Left lobe of liver (tissue), 2 donors: ENCODE data around the gene DLEC1. TPM values are rescaled to one million over a fixed set of nuclear protein-coding genes. Genes with fewer than 3 reads are reported as not detected.
"Not testable (repeated sequence)": the region's sequence is repeated elsewhere in the genome, so short reads cannot be mapped to it uniquely, and the experiment has no call there.

ENCODE experiments used
- ATAC-seq: fragments of 200-7000 bp; cut with Tn5 transposase; one replicate; pipeline ENCODE4 v1.9.1; 2020; ENCODE audit warnings: mild to moderate bottlenecking, moderate library complexity
- DNase-seq: peaks from one replicate; pipeline ENCODE4 v3.0.0-alpha.2; 2020; ENCODE audit warnings: low spot score
- total RNA-seq: library from RNA; stranded (reverse); gene quantifications from one replicate; pipeline ENCODE4 v1.2.1, GENCODE V29; 2021
- donor health status: DM: no; HTN: no; CAD: no; lungs with moderate emphysema.
- donor health status: DM: no; HTN: yes; CAD: no.

DLEC1 gene
- total RNA-seq, 1 donor from 2014 or later: 0.05 TPM

DNA sequence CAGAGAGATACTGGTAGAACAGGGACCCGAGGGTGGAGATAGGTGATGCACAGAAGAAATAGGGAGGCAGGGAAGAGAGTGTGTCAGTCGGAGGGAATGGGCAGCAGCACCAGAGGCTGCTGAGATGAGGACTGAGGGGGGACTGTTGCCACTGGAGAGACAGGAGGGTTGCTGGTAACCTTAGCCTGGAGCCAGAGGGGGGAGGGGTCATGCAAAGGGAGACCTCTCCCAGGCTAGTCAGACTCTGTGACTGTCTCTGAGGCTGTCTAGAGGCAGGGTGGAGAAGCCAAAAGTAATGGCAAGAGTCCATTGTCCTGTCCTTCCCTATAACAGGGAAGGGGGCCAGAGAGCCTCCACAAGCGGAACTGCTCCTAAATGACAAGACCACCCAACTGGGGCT lies 2.1 kb upstream of the DLEC1 start:
- ATAC-seq (no peak), DNase-seq (no peak)

DNA sequence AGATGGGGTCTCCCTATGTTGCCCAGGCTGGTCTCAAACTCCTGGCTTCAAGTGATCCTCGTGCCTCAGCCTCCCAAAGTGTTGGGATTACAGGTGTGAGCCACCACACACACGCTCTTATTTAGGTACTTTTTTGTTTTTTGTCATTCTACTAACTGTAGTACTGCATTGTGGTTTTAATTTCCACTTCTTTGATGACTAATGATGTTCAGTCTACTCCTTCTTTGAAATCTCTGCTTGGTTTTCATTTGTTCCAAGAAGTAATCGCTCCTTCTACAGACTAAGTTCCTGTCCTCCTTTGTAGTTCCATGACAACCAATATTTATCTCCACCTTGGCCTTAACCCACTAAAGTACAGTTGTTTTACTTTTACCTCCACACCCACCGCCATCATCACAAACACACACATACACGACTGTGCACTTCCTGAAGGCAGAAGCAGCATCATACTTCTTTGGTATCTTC lies 529 bp upstream of the DLEC1 start:
- ATAC-seq (no peak), DNase-seq (no peak)

DNA sequence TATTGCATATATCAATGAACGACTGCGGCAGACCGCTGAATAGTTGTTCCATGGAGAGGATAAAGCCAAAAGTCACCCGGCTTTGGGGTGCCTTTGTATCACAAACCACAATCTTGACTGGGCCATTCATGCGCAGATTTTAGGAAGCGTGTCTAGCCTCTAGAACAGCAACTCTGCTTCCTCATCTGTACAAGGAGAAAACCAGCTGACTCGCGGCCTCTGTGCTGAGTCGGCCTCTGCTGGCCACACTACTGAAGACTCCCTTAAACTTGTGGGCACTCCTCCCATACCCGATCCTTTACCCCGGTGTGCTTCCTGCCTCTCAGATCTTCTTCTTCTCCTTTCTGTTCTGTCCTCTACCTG lies 872 bp downstream of the DLEC1 start:
- peak; percentile 50 for DNase-seq
- peak; percentile 76 for ATAC-seq

DNA sequence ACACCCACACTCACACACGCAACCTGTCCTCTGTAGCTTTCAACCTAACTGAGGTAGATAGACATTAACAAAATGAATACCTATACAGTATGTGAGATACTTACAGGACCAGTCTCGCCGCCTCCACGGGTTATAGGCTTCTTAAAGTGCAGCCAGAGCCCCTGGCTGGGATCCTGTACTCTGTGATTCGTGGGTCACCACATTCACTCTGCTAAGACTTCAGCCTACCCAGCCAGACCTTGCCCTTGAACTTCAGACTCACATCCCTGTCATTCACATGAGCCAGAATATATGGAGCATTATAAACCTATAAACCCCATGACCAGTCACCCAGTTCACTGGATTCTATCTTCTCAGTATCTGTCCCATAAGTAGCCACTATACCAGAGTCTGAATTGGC lies 1.4 kb downstream of the DLEC1 start:
- DNase-seq (no peak), ATAC-seq (no peak)

DNA sequence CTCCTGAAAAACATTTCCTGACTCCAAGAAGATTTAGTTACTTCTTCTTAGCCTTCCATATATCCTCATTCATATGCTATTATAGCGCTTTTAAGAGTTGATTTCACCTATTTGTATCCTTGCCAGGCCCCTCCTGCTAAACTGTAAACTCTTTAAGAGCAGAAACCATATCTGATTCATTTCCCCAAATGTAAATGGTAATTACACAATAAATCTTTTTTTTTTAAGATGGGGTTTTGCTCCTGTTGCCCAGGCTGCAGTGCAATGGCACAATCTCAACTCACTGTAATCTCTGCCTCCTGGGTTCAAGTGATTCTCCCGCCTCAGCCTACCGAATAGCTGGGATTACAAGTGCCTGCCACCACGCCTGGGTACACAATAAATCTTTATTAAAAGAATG lies 4.5 kb downstream of the DLEC1 start:
- DNase-seq (no peak), ATAC-seq (no peak)

DNA sequence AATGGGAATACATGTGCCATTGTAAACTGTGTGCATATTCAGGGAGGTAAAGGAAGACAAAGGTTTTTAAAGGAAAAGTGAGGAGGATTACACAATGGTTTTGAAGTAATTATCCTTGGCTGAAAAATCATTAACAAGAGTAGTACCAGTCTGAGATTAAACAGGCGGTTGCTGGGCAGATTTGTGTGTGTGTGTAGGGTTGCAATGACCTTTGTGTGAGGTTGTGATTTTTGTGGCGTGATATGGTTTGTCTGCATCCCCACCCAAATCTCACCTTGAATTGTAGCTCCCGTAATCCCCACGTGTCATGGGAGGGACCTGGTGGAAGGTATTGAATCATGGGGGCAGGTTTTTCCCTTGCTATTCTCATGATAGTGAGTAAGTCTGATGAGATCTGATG lies 7.0 kb downstream of the DLEC1 start:
- ATAC-seq (no peak), DNase-seq (no peak)

DNA sequence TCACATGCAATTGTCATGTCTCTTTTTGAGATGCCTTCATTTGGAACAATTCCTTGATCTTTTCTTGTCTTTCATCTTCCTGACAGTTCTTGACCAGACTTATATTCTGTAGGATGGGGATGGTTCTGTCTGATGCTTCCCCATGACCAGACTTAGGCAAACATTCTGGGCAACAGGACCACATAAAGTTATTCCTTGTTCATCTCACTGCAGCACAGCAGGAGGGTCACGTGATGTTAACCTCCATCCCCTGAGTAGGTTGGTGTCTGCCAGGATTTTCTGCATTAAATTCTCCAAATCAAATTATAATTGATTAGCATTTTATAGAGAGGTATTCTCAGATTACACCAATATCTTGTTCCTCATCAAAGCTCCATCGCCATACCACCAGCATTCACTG lies 7.8 kb downstream of the DLEC1 start:
- no peak for DNase-seq
- ATAC-seq: no peak

DNA sequence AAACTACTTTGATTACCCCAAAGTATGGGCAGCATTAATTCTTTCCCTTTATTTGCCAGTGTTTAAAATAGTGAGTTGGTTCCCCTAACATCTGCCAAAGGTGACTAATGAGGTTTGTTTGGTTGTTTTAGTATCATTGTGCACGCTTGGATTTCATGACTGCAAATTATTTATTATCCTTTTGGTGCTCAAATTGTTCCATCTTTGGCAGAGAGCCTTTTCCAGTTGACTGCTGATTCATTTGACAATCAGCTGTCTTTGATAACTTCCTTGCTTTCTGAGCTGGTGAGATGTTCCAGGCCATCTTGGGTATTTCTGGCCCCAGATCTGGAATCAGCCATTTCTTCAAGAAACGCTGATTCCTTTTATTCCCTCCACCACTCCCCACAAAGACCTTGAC lies 8.9 kb downstream of the DLEC1 start:
- DNase-seq (no peak), ATAC-seq (no peak)

DNA sequence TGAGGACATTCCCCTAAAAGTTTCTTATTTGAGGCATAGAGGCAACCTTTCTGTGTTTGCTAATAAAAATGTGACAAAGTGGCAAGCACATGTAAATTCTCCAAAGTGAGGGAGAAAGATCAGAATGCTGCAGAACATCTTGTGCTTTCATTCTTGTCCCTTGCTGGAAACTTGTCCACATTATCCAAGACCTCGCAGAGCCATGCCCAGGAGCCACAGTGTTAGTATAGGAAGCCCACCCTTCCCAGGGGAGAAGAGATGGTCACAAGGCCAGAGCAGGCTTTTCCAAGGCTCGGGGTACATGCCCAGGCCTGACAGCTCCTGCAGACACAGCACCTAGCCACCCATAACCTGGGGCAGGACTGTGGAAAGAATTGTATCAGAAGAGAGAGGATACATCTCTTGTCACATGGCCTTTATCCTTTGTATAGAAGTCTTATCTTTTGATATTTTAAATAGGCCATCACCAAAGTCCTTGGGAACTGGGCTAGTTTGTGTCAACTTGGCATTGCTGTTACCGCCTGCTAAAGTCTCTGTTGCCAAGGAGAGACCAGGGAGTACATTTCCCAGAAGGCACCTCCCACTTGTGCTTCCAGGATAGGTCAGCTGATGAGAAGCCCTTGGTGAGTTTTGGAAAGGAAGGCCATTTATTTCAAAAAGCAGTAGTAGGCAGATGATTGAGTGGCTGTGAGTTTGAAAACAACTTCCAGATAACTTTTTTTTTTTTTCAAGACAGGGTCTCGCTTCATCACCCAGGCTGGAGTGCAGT lies 10.5 kb downstream of the DLEC1 start:
- no peak for ATAC-seq
- no peak for DNase-seq

DNA sequence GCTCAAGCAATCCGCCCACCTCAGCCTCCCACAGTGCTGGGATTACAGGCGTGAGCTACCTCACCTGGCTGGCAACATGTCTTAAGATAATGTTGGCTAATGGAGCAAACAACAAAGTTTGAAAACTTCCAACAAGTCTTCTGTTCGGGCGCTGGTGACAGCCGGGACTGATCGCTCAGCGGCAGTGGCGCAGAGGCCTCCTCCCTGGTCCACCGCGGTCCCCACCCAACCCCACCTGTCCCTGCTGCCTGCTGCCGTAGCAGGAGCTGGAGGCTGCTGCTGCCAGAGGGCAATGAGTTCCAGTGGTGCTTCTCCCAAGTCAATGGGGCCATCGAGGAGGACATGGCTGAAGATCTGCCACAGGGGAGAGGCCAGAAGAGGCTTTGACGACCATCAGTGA lies 12.1 kb downstream of the DLEC1 start:
- ATAC-seq (no peak), DNase-seq (no peak)

DNA sequence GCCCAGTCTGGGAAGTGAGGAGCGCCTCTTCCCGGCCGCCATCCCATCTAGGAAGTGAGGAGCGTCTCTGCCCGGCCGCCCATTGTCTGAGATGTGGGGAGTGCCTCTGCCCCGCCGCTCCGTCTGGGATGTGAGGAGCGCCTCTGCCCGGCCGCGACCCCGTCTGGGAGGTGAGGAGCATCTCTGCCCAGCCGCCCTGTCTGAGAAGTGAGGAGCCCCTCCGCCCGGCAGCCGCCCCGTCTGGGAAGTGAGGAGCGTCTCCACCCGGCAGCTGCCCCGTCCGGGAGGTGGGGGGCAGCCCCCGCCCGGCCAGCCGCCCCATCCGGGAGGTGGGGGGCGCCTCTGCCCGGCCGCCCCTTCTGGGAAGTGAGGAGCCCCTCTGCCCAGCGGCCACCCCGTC lies 14.3 kb downstream of the DLEC1 start:
- not testable (repeated sequence) for DNase-seq, ATAC-seq

DNA sequence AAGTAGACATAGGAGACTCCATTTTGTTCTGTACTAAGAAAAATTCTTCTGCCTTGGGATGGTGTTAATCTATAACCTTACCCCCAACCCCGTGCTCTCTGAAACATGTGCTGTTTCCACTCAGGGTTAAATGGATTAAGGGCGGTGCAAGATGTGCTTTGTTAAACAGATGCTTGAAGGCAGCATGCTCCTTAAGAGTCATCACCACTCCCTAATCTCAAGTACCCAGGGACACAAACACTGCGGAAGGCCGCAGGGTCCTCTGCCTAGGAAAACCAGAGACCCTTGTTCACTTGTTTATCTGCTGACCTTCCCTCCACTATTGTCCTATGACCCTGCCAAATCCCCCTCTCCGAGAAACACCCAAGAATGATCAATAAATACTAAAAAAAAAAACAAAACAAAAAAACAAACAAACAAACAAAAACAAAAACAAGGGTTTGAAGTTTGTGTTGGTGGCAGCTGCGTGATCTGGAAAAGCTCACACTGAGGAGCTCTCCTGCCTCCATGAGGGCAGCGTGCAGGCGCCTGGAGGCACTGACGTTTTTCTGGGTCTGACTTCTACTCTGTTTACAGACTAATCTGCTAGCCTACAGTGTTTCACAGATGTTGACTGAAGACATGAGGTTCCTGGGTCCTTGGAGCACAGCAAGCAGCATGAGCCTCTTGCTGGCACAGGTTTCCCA lies 14.9 kb downstream of the DLEC1 start:
- ATAC-seq, DNase-seq: not testable (repeated sequence)

DNA sequence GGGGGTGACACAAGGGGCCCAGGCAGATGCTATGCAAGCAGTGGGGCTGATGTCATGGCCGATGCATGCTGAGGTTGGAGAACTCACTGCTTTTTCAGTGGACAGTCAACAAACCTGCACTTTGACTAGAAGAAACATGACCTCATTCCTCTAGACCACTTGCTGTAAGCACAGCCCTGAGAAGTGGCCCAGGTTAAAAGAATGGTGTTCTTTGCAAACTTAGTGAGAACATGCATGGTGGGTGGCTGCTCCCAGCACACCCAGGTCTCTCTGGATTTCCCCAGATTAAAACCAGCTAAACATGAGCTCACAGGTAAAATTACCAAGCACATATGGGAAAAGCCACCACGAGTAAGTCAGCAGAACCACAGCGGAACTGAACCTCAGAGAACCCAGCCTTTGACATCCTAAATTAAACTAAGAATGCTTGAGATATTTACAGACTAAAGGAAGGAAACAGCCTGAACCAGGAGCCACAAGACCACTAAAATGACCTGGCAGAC lies 15.5 kb downstream of the DLEC1 start:
- ATAC-seq (no peak), DNase-seq (no peak)

DNA sequence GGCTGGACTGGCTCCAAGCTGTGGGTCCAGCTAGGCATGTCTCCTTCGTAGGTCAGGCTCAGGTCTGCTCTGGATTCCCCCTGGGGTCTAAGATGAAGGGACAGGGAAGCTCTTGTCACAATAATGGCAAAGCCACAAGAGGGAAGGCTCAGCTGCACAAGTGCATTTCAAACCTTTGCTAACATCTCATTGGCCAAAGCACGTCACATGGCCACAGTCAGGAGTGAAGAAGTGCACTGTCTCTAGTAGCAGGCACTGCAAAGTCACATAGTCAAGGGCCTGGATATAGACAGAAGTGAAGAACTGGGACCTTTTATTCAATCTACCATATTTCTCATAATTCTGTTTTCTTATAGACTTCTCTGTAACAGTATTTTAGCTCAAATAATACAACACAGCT lies 20.1 kb downstream of the DLEC1 start:
- DNase-seq (no peak), ATAC-seq (no peak)

DNA sequence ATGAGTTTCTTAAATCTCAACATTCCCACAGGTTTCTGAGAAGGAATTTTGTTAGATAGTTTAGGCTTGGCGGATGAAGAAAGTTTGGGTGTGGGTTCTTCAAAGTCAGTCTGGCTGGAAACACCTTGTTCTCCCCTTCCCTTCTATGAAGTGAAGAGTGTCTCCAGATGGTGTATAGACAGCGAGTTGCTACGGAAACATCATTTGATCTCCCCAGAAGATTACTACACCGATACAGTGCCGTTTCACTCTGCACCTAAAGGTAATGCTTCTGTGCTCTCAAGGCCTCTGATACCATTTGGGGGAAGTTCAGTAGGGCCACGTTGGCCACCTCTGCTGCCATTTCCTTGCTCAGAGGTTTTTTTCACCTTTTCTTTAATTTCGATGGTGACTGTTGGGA lies 20.6 kb downstream of the DLEC1 start:
- ATAC-seq (no peak), DNase-seq (no peak)

DNA sequence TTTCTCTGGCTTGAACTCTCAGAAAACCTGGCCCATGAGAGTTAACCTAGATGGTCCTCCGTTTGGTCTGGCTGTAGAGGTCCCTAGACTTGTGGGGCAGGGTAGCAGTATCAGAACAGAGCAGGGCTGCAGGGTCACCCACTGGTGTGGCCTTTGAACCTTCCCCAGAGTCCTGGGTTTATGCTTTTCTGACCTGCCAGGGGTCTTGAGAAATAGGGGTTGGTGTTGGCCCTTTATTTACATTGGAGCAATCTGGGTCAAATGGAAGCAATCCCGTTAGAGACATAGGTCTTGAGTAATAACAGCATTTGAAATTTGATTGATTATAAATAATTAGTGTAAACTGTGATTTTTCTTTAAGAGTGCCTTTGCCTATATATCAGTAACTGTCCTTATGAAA lies 23.8 kb downstream of the DLEC1 start:
- ATAC-seq (peak; percentile 90), DNase-seq (no peak)

DNA sequence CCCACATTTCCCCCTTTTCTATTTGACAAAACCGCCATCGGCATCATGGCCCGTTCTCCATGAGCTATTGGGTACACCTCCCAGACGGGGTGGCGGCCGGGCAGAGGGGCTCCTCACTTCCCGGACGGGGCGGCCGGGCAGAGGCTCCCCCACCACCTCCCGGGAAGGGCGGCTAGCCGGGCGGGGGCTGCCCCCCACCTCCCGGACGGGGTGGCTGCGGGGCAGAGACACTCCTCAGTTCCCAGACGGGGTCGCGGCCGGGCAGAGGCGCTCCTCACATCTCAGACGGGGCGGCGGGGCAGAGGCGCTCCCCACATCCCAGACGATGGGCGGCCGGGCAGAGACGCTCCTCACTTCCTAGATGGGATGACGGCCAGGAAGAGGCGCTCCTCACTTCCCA lies 25.4 kb downstream of the DLEC1 start:
- not testable (repeated sequence) for ATAC-seq, DNase-seq

DNA sequence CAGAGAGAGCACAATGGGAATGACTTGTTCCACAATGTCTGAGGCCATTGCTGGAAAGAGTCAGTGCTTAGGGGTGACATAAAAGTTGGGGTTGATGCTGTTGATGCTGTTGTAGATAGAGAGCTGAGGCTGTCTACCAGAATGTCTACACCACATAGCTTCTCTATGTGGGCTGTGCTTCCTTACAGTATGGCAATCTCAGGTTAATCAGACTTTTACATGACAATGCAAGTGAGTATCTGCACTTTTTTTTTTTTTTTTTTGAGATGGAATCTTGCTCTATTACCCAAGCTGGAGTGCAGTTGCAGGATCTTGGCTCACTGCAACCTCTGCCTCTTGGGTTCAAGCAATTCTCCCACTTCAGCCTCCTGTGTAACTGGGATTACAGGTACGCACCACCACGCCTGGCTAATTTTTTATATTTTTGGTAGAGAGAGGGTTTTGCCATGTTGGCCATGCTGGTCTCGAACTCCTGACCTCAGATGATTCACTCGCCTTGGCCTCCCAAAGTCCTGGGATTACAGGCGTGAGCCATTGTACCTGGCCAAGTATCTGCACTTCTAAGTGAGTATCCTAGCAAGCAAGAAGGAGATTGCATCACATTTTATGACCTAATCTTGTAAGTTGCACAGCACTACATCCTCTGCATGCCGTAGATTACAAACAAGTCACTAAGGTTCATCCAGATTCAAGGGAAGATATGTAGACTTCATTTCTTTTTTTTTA lies 28.7 kb downstream of the DLEC1 start:
- DNase-seq (no peak), ATAC-seq (no peak)

DNA sequence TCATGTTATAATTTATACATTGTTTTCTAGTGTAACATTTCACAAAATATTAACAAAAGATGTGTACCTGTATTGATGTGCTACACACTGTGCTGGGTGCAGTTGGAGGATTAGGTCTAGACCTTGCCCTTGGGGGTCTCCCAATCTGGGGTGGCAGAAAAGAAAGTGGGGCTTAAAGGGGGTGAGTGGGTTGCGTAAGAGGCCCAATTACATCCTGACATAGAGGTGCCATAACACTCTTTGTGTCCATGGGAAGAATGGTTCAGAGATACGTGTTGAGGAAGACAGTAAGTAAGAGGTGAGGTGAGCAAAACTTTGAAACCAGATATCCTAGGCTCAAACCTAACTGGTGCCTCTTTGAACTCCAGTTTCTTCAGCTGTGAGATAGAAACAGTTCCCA lies 31.0 kb downstream of the DLEC1 start:
- ATAC-seq (no peak), DNase-seq (no peak)

DNA sequence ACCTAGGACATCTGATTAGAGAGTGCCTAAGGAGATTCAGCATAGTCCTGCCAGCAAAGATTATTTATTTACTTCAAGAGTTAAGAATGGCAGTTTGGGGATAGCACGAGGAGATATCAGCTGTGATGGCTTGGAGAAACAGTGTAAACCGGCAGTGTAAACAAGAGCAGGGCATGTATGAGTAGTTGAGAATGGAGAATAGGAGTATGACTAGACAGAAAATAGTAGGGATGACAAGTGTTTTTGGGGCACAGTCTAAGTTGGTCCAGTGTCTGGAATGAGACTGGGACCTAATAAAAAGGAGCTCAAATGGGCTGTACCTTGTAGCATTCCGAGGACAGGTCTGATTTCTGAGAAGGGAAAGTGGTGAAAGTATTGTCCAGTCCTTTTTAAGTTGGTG lies 38.1 kb downstream of the DLEC1 start:
- DNase-seq, ATAC-seq: not testable (repeated sequence)

DNA sequence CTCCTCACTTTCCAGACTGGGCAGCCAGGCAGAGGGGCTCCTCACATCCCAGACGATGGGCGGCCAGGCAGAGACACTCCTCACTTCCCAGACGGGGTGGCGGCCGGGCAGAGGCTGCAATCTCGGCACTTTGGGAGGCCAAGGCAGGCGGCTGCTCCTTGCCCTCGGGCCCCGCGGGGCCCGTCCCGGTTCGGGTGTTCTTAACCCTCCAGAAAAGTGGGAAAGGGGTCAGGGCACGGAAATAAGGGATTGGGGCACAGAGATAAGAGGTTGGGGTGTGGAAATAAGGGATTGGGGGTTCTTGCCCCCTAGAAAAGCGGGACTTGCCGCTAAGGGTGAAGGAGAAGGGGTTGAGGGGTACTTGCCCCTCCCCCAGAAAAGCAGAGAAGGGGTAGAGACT lies 43.3 kb downstream of the DLEC1 start:
- not testable (repeated sequence) for ATAC-seq, DNase-seq

DNA sequence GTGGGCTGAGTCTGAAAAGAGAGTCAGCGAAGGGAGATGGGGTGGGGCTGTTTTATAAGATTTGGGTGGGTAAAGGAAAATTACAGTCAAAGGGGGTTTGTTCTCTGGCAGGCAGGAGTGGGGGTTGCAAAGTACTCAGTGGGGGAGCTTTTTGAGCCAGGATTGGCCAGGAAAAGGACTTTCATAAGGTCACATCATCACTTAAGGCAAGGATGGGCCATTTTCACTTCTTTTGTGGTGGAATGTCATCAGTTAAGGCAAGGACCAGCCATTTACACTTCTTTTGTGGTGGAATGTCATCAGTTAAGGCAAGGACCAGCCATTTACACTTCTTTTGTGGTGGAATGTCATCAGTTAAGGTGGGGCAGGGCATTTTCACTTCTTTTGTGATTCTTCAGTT lies 44.2 kb downstream of the DLEC1 start:
- not testable (repeated sequence) for ATAC-seq, DNase-seq
